SKM-1 (cell line): ENCODE results near the gene TBCA.

Experiments
- DNase-seq: peaks from one replicate; lab custom pipeline; 2025; ENCODE audit not compliant: unreplicated experiment; lab: John Stamatoyannopoulos, UW

The TBCA gene

DNA sequence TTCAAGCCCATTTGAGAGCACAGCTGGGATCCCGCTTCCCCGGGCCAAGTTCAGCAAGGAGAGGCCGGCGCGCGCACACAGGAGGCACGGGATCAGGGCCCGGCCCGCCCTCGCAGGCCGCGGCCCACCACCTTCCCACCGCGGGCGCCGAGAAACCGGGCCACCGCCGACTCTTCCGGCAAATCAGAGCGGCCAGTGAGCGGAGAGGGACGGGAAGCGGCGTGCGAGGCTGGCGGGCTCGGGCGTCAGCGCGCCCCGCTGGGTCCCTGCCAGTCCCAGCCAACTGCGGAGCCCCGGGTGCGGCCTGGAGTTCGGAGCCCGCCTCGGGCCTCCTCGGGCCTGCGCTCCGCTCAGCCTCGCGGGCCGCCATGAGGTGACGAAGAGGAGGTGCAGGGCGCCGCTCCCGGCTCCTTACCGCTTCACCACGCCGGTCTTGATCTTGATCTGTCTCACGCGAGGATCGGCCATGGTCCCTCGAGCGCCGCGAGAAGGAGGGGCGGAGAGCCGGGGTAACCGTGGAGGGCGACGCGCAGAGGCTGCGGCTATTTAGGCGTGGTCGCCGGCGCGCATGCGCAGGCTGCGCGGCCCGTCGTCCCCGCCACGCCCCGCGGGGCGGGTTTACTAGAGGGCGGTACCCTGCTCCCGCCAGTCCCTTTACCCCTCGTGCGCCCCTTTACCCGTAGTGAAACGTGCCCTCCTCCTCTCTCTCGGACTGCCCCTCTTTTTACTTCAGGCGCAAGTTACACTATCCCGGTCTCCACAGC lies at the start of gene TBCA:
TBCA (minus strand) TSS at position 550 of the 764 bp plus-strand sequence; CDS start at position 468, 82 bp downstream.
- DNase-seq = peak; percentile 57

DNA sequence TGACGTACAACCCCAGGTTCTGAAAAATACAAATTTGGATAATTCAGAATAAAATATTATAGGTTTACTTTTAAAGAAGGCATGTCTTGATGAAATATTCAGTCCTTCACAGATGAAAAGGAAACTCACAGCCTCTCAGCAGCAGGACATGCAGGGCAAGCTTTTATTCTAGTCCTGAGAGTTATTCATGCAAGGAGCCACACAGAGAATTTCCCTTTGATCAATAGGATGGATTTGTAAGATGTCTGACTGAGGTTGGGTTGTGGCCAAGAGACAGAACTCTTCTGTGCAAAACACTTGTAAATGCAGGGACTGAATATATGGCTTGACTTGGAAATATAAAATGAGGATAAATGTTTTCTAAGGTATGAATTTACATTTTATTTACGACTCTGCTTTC lies 48.8 kb upstream of the TBCA start:
- DNase-seq = no peak

GRCh38 chr5:77816686-77817085 lies 40.5 kb upstream of the TBCA start:
- DNase-seq = no peak

DNA sequence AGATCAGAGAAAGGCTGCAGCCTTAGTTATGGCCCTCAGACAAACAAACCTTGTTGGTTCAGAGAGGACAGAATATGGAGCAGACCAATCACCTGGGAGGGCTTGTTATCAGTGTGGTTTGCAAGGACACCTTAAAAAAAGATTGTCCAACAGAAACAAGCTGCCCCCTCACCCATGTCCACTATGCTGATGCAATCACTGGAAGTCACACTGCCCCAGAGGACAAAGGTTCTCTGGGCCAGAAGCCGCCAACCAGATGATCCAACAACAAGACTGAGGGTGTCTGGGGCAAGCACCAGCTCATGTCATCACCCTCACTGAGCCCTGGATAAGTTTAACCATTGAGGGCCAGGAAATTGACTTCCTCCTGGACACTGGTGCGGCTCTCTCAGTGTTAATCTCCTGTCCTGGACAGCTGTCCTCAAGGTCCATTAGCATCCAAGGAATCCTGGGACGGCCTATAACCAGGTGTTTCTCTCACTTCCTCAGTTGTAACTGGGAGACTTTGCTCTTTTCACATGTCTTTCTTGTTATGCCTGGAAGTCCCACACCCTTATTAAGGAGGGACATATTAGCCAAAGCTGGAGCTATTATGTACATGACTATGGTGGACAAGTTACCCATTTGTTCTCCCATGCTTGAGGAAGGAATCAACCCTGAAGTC lies 36.9 kb upstream of the TBCA start:
- no peak for DNase-seq

DNA sequence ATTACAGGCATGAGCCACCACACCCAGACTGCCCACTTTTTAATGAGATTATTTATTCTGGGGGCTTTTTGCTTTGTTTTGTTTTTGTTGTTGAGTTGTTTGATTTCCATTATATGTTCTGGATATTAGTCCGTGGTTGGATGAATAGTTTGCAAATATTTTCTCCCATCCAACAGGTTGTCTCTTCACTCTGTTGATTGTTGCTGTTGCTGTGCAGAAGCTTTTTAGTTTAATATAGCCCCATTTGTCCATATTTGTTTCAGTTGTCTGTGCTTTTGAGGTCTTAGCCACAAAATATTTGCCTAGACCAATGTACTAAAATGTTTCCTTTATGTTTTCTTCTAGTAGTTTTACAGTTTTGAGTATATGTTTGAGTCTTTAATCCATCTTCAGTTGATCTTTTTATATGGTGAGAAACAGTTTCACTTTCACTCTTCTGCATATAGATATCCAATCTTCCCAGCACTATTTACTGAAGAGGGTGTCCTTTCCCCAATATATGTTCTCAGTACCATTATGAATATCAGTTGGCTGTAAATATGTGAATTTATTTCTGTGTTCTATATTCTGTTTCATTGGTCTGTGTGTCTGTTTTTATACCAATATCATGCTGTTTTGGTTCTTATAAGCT lies 30.2 kb upstream of the TBCA start:
- DNase-seq = no peak

- no peak for DNase-seq
These were observed 22.3 kb upstream of the TBCA start for GRCh38 chr5:77798456-77798855.

DNA sequence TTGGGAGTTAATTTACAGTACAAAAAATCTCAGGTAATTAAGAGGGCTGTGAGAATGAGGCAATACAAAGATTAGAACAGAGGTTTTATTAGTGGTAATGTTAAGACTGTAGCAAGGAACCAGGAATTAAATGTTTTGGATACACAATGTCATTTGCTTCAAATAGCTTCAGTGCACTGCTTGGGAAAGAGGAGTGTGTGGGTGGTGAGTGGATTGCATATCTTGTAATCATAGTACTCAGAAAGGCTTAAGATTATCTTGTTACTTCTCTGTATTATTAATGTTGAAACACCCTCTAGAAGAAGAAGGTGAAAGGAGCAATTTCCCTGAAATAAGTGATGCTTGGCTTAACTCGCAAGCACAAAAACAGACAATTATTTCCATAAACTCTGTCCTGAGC lies 21.0 kb upstream of the TBCA start:
- DNase-seq = no peak

GRCh38 chr5:77795846-77796245 lies 19.7 kb upstream of the TBCA start:
- DNase-seq = no peak

GRCh38 chr5:77795268-77795667 lies 19.1 kb upstream of the TBCA start:
- DNase-seq = no peak

- no peak for DNase-seq
These were observed 15.8 kb upstream of the TBCA start for GRCh38 chr5:77791926-77792325.

DNA sequence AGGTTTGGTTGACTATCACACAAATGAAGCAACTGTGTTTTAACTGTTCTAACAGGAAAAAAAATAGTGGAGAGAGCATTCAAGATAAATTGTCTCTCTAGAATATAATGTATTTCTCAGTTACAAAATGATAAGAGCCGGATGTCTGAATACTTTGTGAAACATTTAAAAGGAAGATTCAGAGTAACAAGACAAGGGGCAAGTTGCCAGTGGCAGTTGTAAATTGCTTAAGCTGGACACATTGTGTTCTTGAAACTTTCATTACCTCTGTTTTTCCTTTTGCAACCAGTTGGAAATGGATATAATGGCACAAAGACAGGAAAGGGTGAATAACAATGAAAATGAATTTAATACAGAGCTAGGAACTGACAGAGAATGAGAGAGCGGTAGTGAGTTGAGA lies 15.2 kb upstream of the TBCA start:
- no peak for DNase-seq

DNA sequence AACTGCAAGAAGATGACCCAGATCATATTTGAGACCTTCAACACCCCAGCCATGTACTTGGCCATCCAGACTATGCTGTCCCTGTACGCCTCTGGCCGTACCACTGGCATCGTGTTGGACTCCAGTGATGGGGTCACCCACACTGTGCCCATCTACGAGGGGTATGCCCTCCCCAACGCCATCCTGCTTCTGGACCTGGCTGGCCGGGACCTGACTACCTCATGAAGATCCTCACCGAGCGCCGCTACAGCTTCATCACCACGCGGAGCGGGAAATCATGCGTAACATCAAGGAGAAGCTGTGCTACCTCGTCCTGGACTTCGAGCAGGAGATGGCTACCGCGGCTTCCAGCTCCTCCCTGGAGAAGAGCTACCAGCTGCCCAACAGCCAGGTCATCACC lies 9.1 kb upstream of the TBCA start:
- DNase-seq = no peak

DNA sequence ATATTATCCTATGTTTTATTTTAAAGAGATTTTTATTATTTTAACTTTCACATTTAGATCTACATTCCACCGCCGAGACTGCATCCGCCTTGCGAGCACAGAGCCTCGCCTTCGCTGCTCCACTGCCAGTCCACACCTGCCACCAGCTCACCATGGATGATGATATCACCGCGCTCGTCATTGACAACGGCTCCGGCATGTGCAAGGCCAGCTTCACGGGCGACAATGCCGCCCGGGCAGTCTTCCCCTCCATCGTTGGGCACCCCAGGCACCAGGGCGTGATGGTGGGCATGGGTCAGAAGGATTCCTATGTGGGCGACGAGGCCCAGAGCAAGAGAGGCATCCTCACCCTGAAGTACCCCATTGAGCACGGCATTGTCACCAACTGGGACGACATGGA lies 8.6 kb upstream of the TBCA start:
- no peak for DNase-seq

DNA sequence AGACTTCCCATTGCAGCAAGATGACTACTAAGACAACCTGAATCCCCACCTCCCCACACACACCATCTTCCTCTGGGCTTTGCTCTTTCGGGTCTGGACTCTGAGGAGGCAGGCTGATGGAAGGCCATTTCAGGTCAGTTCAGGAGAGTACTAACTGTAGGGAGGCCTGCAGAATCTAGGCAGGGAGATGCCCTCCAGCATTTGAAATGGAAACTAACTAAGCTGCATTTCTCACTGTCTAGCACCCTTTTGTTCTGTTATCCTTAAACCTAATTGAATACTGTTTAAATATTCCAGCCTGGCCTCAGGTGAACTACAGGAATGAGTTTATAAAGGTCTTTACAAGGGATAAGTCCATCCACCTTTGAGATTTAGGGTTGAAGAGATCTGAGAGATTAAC lies 4.9 kb upstream of the TBCA start:
- no peak for DNase-seq

- DNase-seq = no peak
These were observed 2.8 kb upstream of the TBCA start for GRCh38 chr5:77778881-77779438.

DNA sequence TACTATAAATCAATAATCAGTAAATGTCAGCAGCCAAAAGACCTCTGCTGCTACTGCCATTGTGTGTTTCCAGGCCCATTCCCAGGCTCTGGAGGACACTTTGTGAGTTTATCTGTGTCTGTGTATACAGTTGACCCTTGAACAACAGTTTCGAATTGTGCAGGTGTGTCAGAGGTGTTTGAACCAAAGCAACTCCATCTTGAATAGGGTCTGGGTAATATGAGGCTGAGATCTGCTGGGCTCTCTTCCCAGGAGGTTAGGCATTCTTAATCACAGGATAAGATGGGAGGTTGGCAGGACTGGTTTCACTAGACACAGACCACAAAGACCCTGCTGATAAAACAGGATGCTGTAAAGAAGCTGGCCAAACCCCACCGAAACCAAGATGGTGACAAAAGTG lies 2.3 kb upstream of the TBCA start:
- no peak for DNase-seq

- no peak for DNase-seq
These were observed 1.8 kb upstream of the TBCA start for GRCh38 chr5:77777911-77778310.

- DNase-seq = no peak
These were observed 1.2 kb upstream of the TBCA start for GRCh38 chr5:77777281-77777892.

GRCh38 chr5:77776554-77777206 lies 541 bp upstream of the TBCA start:
- no peak for DNase-seq

- DNase-seq = no peak
These were observed 954 bp downstream of the TBCA start for GRCh38 chr5:77774981-77775789.
